HG02870 (cell line): ENCODE results near the gene SFXN2.
"Not testable (repeated sequence)": the region's sequence is repeated elsewhere in the genome, so short reads cannot be mapped to it uniquely, and the experiment has no call there.

Experiments used
- ATAC-seq: cut with Tn5 transposase; IDR thresholded peaks from one replicate; pipeline ENCODE4 v1.9.1; 2021; ENCODE audit warnings: mild to moderate bottlenecking, moderate library complexity; ENCODE audit not compliant: unreplicated experiment

Gene SFXN2

GRCh38 chr10:102752266-102752930 is 38.0 kb downstream of the SFXN2 start:
- no peak for ATAC-seq

GRCh38 chr10:102752934-102753664 is 38.7 kb downstream of the SFXN2 start:
- ATAC-seq: no peak

- no peak for ATAC-seq
Observed at GRCh38 chr10:102753718-102754117, 39.3 kb downstream of the SFXN2 start.

GRCh38 chr10:102757323-102757722 is 42.9 kb downstream of the SFXN2 start:
- ATAC-seq: no peak

GRCh38 chr10:102758240-102758932 is 44.0 kb downstream of the SFXN2 start:
- ATAC-seq: no peak

GRCh38 chr10:102758933-102759262 is 44.5 kb downstream of the SFXN2 start:
- not testable (repeated sequence) for ATAC-seq

- no peak for ATAC-seq
Observed at GRCh38 chr10:102759497-102760210, 45.2 kb downstream of the SFXN2 start.

GRCh38 chr10:102761981-102762380 is 47.5 kb downstream of the SFXN2 start:
- ATAC-seq: no peak

GRCh38 chr10:102762401-102763015 is 48.1 kb downstream of the SFXN2 start:
- no peak for ATAC-seq

GRCh38 chr10:102763037-102763607 is 48.7 kb downstream of the SFXN2 start:
- ATAC-seq: no peak

- no peak for ATAC-seq
Observed at GRCh38 chr10:102764470-102765161, 50.2 kb downstream of the SFXN2 start.

- ATAC-seq: no peak
Observed at GRCh38 chr10:102765336-102765735, 50.9 kb downstream of the SFXN2 start.

- no peak for ATAC-seq
Observed at GRCh38 chr10:102767428-102768160, 53.2 kb downstream of the SFXN2 start.

GRCh38 chr10:102769375-102770107 is 55.1 kb downstream of the SFXN2 start:
- ATAC-seq: no peak

- ATAC-seq: no peak
Observed at GRCh38 chr10:102770108-102770482, 55.7 kb downstream of the SFXN2 start.

GRCh38 chr10:102770792-102771191 is 56.4 kb downstream of the SFXN2 start:
- ATAC-seq: no peak

GRCh38 chr10:102773320-102773719 is 58.9 kb downstream of the SFXN2 start:
- ATAC-seq: no peak

GRCh38 chr10:102773986-102774385 is 59.5 kb downstream of the SFXN2 start:
- no peak for ATAC-seq
